SK-N-SH treated with all-trans-retinoic acid at 6 μM for 48 hours (cell line): ENCODE data around the gene SLC6A20.

Experiments
- ATAC-seq: fragments of 200-7000 bp; cut with Tn5 transposase; 3 replicates; pipeline ENCODE4 v1.9.1; 2020; ENCODE audit warnings: mild to moderate bottlenecking, moderate library complexity
- ARNTL ChIP-seq: fragments of 450-650 bp; formaldehyde crosslinking; IDR thresholded peaks from 2 replicates; pipeline ENCODE4 v1.5.0; 2020; ENCODE audit warnings: low read depth, mild to moderate bottlenecking, moderate library complexity, borderline replicate concordance
- BACH2 ChIP-seq: fragments of 250-450 bp; sonication (Bioruptor Pico); IDR thresholded peaks from 2 replicates; pipeline ENCODE4 v1.9.0; 2021; ENCODE audit warnings: mild to moderate bottlenecking, borderline replicate concordance
- CSDC2 ChIP-seq: fragments of 250-450 bp; sonication (Bioruptor Pico); IDR thresholded peaks from 2 replicates; pipeline ENCODE4 v1.5.0; 2020; ENCODE audit warnings: mild to moderate bottlenecking, moderate library complexity
- CSRNP3 ChIP-seq: fragments of 250-450 bp; sonication (Bioruptor Pico); IDR thresholded peaks from 2 replicates; pipeline ENCODE4 v1.5.1; 2021; ENCODE audit warnings: mild to moderate bottlenecking, moderate library complexity
- ESRRG ChIP-seq: fragments of 250-450 bp; sonication (Bioruptor Pico); IDR thresholded peaks from 2 replicates; pipeline ENCODE4 v1.6.1; 2021; ENCODE audit warnings: mild to moderate bottlenecking
- GLIS3 ChIP-seq: fragments of 250-450 bp; sonication (Bioruptor Pico); IDR thresholded peaks from 2 replicates; pipeline ENCODE4 v1.5.0; 2020; ENCODE audit warnings: mild to moderate bottlenecking, moderate library complexity
- ISL1 ChIP-seq: fragments of 250-450 bp; sonication (Bioruptor Pico); IDR thresholded peaks from 2 replicates; pipeline ENCODE4 v2.1.2; 2022; ENCODE audit warnings: mild to moderate bottlenecking, moderate library complexity
- OSR1 ChIP-seq: fragments of 250-450 bp; sonication (Bioruptor Pico); IDR thresholded peaks from 2 replicates; pipeline ENCODE4 v1.8.0; 2022; ENCODE audit warnings: moderate library complexity, mild to moderate bottlenecking, inconsistent platforms
- PPARA ChIP-seq: fragments of 250-450 bp; sonication (Bioruptor Pico); IDR thresholded peaks from 2 replicates; pipeline ENCODE4 v1.5.0; 2020; ENCODE audit warnings: mild to moderate bottlenecking, borderline replicate concordance
- RARB ChIP-seq: fragments of 250-450 bp; sonication (Bioruptor Pico); IDR thresholded peaks from 2 replicates; pipeline ENCODE4 v1.8.0; 2021; ENCODE audit warnings: mild to moderate bottlenecking, moderate library complexity
- SNAI2 ChIP-seq: fragments of 250-450 bp; sonication (Bioruptor Pico); IDR thresholded peaks from 2 replicates; pipeline ENCODE4 v1.5.0; 2020; ENCODE audit warnings: mild to moderate bottlenecking, moderate library complexity
- TCF4 ChIP-seq: fragments of 250-450 bp; sonication (Bioruptor Pico); IDR thresholded peaks from 2 replicates; pipeline ENCODE4 v1.8.0; 2021; ENCODE audit warnings: mild to moderate bottlenecking, moderate library complexity, borderline replicate concordance
- TOX ChIP-seq: fragments of 250-450 bp; sonication (Bioruptor Pico); IDR thresholded peaks from 2 replicates; pipeline ENCODE4 v1.8.0; 2021; ENCODE audit warnings: mild to moderate bottlenecking, moderate library complexity, borderline replicate concordance
- TSHZ2 ChIP-seq: fragments of 250-450 bp; sonication (Bioruptor Pico); IDR thresholded peaks from 2 replicates; pipeline ENCODE4 v1.5.0; 2020; ENCODE audit warnings: mild to moderate bottlenecking, moderate library complexity
- ZC3H10 ChIP-seq: fragments of 250-450 bp; sonication (Bioruptor Pico); IDR thresholded peaks from 2 replicates; pipeline ENCODE4 v1.5.1; 2021; ENCODE audit warnings: mild to moderate bottlenecking, moderate library complexity
- ZFP3 ChIP-seq: fragments of 250-450 bp; sonication (Bioruptor Pico); IDR thresholded peaks from 2 replicates; pipeline ENCODE4 v1.5.0; 2020; ENCODE audit warnings: mild to moderate bottlenecking, moderate library complexity
- ZFP30 ChIP-seq: fragments of 450-650 bp; formaldehyde crosslinking; IDR thresholded peaks from 2 replicates; pipeline ENCODE4 v1.5.0; 2022; ENCODE audit warnings: mild to moderate bottlenecking, moderate library complexity
- ZNF565 ChIP-seq: fragments of 450-650 bp; formaldehyde crosslinking; conservative IDR thresholded peaks from 2 replicates; pipeline ENCODE4 v1.5.0; 2020; ENCODE audit warnings: low read depth, mild to moderate bottlenecking, moderate library complexity
- ZNF70 ChIP-seq: fragments of 450-650 bp; formaldehyde crosslinking; IDR thresholded peaks from 2 replicates; pipeline ENCODE4 v1.5.0; 2020; ENCODE audit warnings: mild to moderate bottlenecking, moderate library complexity
- TF ChIP-seq, protein P1 (sequence below): fragments of 250-450 bp; sonication (Bioruptor Pico); IDR thresholded peaks from 2 replicates; pipeline ENCODE4 v1.8.0; 2020; ENCODE audit warnings: mild to moderate bottlenecking, moderate library complexity, borderline replicate concordance
- TF ChIP-seq, protein P2 (sequence below): fragments of 250-450 bp; sonication (Bioruptor Pico); IDR thresholded peaks from 2 replicates; pipeline ENCODE4 v1.5.1; 2020; ENCODE audit warnings: low read depth, mild to moderate bottlenecking, moderate library complexity

Gene SLC6A20

GRCh38 chr3:45737234-45737633 is 59.1 kb downstream of the SLC6A20 start:
- no peak for ATAC-seq
- no peak for TF ChIP-seq PPARA (CRISPR knock-in tag)
- no peak for TF ChIP-seq GLIS3
- TF ChIP-seq RARB (CRISPR knock-in tag), result no peak
- TF ChIP-seq, protein P1, sequence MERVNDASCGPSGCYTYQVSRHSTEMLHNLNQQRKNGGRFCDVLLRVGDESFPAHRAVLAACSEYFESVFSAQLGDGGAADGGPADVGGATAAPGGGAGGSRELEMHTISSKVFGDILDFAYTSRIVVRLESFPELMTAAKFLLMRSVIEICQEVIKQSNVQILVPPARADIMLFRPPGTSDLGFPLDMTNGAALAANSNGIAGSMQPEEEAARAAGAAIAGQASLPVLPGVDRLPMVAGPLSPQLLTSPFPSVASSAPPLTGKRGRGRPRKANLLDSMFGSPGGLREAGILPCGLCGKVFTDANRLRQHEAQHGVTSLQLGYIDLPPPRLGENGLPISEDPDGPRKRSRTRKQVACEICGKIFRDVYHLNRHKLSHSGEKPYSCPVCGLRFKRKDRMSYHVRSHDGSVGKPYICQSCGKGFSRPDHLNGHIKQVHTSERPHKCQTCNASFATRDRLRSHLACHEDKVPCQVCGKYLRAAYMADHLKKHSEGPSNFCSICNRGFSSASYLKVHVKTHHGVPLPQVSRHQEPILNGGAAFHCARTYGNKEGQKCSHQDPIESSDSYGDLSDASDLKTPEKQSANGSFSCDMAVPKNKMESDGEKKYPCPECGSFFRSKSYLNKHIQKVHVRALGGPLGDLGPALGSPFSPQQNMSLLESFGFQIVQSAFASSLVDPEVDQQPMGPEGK (CRISPR knock-in tag), result no peak
- TF ChIP-seq OSR1 (CRISPR knock-in tag), result no peak
- TF ChIP-seq ESRRG (CRISPR knock-in tag), result no peak
- TF ChIP-seq ARNTL (CRISPR knock-in tag), result no peak

DNA sequence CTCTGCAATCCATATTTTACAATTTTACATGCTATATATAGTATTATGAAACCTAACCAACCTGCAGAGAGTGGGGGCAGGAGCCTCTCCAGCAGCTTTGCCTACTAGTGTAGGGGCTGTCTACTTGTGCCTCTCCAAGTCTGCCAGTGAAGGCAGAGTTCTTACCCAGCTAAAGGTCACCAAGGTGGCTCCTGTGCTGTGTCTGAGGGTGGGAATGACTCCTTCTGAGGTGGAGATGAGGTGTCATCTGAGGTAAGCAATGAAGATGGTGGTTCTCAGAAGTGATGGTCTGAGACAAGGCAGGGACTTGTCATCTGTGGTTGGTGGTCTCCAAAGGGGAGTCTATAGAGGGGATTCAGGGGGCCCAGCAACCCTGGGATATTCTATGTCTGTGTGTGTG is 59.6 kb downstream of the SLC6A20 start:
- no peak for ATAC-seq
- TF ChIP-seq ESRRG (CRISPR knock-in tag), result no peak
- TF ChIP-seq CSDC2, result no peak
- TF ChIP-seq CSRNP3 (CRISPR knock-in tag), result no peak
- TF ChIP-seq ZFP30 (CRISPR knock-in tag), result no peak
- TF ChIP-seq OSR1 (CRISPR knock-in tag), result no peak
- TF ChIP-seq ZC3H10 (CRISPR knock-in tag), result no peak
- TF ChIP-seq TSHZ2 (CRISPR knock-in tag), result no peak
- no peak for TF ChIP-seq GLIS3
- no peak for TF ChIP-seq ARNTL (CRISPR knock-in tag)
- TF ChIP-seq BACH2 (CRISPR knock-in tag), result no peak
- TF ChIP-seq ZNF565 (CRISPR knock-in tag), result no peak
- no peak for TF ChIP-seq ZNF70 (CRISPR knock-in tag)
- TF ChIP-seq, protein P2, sequence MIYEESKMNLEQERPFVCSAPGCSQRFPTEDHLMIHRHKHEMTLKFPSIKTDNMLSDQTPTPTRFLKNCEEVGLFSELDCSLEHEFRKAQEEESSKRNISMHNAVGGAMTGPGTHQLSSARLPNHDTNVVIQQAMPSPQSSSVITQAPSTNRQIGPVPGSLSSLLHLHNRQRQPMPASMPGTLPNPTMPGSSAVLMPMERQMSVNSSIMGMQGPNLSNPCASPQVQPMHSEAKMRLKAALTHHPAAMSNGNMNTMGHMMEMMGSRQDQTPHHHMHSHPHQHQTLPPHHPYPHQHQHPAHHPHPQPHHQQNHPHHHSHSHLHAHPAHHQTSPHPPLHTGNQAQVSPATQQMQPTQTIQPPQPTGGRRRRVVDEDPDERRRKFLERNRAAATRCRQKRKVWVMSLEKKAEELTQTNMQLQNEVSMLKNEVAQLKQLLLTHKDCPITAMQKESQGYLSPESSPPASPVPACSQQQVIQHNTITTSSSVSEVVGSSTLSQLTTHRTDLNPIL (CRISPR knock-in tag), result no peak
- no peak for TF ChIP-seq TCF4 (CRISPR knock-in tag)
- no peak for TF ChIP-seq SNAI2 (CRISPR knock-in tag)
- TF ChIP-seq ISL1 (CRISPR knock-in tag), result no peak
- no peak for TF ChIP-seq TOX (CRISPR knock-in tag)
- TF ChIP-seq PPARA (CRISPR knock-in tag), result no peak
- no peak for TF ChIP-seq RARB (CRISPR knock-in tag)

- ATAC-seq, result no peak
- TF ChIP-seq TCF4 (CRISPR knock-in tag) (no peak), CSRNP3 (CRISPR knock-in tag) (no peak), BACH2 (CRISPR knock-in tag) (no peak), OSR1 (CRISPR knock-in tag) (no peak), ISL1 (CRISPR knock-in tag) (no peak), ESRRG (CRISPR knock-in tag) (no peak), ZFP3 (CRISPR knock-in tag) (no peak), TSHZ2 (CRISPR knock-in tag) (no peak), ARNTL (CRISPR knock-in tag) (no peak), CSDC2 (no peak)
- TF ChIP-seq, protein P2 (CRISPR knock-in tag), result no peak
Observed at GRCh38 chr3:45730409-45731154, 65.8 kb downstream of the SLC6A20 start.
